ENCODE measurements around the gene KRTAP12-3.

KRTAP12-3 gene

GRCh38 chr21:44617071-44617501 lies 40.6 kb upstream of the KRTAP12-3 start:
- no peak overlapping the region for H3K4me3 ChIP-seq (ENCODE audit: low read depth, low read length)
- TF ChIP-seq CTCF (IDR thresholded peaks at IDR 0.05; ENCODE audit: low read depth, low read length, missing control alignments), result no peak
- DNase-seq (ENCODE audit: low read depth), result no peak

GRCh38 chr21:44618504-44618903 lies 39.2 kb upstream of the KRTAP12-3 start:
- DNase-seq (ENCODE audit: low read depth), result no peak
- no peak overlapping the region for H3K4me3 ChIP-seq (ENCODE audit: low read depth, low read length)
- TF ChIP-seq CTCF (IDR thresholded peaks at IDR 0.05; ENCODE audit: low read depth, low read length, missing control alignments), result peak; percentile 37

- H3K4me3 ChIP-seq (ENCODE audit: low read depth, low read length), result no peak overlapping the region
- DNase-seq (ENCODE audit: low read depth), result no peak
- no peak for TF ChIP-seq CTCF (IDR thresholded peaks at IDR 0.05; ENCODE audit: low read depth, low read length, missing control alignments)
These were observed 38.8 kb upstream of the KRTAP12-3 start for GRCh38 chr21:44618909-44619308.

- H3K4me3 ChIP-seq (ENCODE audit: low read depth, low read length), result no peak overlapping the region
- no peak for DNase-seq (ENCODE audit: low read depth)
- no peak for TF ChIP-seq CTCF (IDR thresholded peaks at IDR 0.05; ENCODE audit: low read depth, low read length, missing control alignments)
These were observed 37.8 kb upstream of the KRTAP12-3 start for GRCh38 chr21:44619886-44620285.

- no peak for TF ChIP-seq CTCF (IDR thresholded peaks at IDR 0.05; ENCODE audit: low read depth, low read length, missing control alignments)
- DNase-seq (ENCODE audit: low read depth), result no peak
- H3K4me3 ChIP-seq (ENCODE audit: low read depth, low read length), result no peak overlapping the region
These were observed 34.2 kb upstream of the KRTAP12-3 start for GRCh38 chr21:44623575-44623974.

- no peak for DNase-seq (ENCODE audit: low read depth)
- H3K4me3 ChIP-seq (ENCODE audit: low read depth, low read length), result no peak overlapping the region
- no peak for TF ChIP-seq CTCF (IDR thresholded peaks at IDR 0.05; ENCODE audit: low read depth, low read length, missing control alignments)
These were observed 32.0 kb upstream of the KRTAP12-3 start for GRCh38 chr21:44625756-44626155.

GRCh38 chr21:44626262-44626661 lies 31.5 kb upstream of the KRTAP12-3 start:
- TF ChIP-seq CTCF (IDR thresholded peaks at IDR 0.05; ENCODE audit: low read depth, low read length, missing control alignments), result no peak
- no peak overlapping the region for H3K4me3 ChIP-seq (ENCODE audit: low read depth, low read length)
- DNase-seq (ENCODE audit: low read depth), result no peak
